A204.1 (cell line): ENCODE results near the gene EDARADD.
A peak's percentile ranks its signal among the peaks of the same experiment; 100 is the strongest.
"Not testable (repeated sequence)": the region's sequence is repeated elsewhere in the genome, so short reads cannot be mapped to it uniquely, and the experiment has no call there.

Source experiments
- FAIRE-seq: peaks from 2 replicates; lab custom pipeline; 2012; peaks lifted over from hg19 to GRCh38; lab: Jason Lieb, UNC

Gene EDARADD

DNA sequence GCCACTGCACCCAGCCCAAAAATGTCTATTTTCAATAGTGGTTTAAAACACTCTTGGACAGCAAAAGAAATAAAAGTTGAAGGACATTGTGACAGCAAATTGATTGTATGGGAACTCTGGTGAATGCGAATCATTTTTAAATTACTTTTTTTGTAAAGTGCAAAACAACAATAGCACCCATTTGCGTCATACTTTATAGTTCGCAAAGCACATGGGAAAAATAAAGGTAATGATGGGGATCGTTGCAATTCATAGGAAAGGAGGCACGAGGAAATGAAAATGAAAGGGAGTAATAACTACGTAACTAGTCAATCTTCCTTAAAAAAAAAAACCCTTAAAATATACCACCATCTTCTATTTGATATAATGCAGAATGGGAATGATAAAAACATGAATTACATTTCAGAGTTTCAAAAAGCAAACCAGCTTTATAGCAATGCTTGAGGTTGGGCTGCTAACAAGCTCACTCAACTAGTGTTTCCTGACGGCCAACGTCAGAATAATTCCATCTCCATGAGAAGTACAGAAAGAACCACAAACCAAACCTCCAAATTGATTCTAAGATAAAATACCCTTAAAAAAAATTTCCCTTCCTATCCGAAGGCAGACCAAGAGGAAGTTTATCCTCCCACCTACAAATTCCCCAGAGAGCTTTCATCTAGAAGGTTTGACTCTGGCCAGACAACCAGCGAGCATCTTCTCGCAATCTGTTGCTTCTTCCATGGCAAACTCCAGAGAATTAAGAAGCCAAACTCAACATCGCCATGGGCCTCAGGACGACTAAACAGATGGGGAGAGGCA is at the start of gene EDARADD:
Gene EDARADD (plus strand): TSS at position 606 of the 801 bp plus-strand sequence. CDS start 159 bp downstream, at position 765.
- FAIRE-seq: no peak

DNA sequence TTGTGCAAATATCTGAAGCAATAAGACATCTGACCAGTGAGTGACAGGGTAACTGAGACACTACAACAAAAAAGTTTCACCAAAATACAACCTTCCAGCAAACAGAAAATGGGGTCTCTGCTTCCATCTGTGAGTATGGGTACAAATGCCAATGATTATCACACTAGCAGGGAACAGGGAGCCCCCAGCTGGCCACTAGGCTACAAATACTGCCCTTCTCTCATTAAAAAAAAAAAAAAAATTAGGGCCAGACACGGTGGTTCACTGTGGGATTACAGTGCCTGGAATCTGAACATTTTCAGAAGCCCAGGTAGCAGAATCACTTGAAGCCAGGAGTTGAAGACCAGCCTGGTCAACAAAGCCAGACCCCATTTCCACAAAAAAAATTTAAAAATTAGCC is 48.4 kb upstream of the EDARADD start:
- no peak for FAIRE-seq

DNA sequence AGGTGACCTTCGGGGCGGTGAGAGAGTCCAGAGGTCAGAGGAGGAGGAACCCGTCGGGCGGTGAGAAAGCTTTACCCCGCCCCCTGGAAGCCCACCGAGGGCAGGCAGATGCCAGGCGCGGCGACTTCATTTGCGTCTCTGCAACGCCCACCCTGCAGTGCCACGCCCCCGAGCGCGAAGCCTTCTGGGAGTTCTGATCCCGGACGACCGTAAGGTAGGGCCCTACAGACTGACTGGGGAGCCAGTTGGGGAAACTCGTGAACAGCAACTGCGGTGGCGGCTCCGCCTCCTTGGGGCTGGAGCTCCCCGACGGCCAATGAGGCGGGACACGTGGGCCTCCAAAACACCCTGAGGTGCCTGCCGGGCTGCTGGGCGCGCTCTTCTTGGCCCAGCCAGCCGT is 46.0 kb upstream of the EDARADD start:
- no peak for FAIRE-seq

DNA sequence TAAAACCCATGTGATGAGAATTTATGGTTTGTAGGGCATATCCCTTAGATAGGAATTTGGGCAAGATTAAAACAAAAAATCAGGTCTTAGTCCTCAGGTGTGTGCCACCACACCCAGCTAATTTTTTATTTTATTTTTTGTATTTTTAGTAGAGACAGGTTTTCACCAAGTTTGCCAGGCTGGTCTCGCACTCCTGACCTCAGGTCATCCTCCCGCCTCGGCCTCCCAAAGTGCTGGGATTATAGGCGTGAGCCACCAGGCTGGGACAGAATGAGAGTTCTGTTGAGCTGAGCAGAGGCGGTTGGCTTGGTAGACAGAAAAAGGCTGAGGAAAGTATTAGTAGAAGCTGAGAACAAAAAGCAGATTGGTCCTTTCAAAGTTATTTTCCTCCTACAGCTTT is 43.8 kb upstream of the EDARADD start:
- no peak for FAIRE-seq

DNA sequence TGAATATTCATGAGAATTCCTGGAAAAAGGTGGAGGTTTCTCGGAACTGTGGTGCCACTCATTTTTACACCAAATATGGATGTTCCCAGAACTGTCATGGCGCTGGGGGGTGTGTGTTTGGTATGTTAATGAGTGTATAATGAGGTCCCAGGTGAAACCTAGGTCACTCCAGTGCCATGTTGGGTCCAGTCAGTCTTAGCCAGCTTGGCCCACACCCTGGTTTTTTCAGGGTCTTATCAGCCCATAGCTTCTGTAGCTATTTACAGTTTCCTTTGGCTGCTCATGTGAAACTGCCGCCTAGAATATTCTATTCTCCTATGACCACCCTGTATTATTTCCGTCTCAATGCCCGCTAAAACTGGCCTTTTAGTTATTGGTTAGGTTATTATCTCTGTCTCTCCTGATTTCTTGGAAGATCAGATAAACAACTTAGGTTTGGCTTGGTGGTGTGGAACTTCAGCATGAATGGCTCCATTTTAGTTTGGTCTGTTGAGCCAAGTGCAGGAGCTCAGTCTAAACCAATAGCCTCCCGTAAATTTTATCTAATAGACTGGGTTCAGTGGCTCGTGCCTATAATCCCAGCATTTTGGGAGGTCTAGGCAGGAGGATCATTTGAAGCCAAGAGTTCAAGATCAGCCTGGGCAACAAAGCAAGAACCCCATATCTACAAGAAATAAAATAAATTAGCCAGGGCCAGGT is 42.1 kb upstream of the EDARADD start:
- no peak for FAIRE-seq

DNA sequence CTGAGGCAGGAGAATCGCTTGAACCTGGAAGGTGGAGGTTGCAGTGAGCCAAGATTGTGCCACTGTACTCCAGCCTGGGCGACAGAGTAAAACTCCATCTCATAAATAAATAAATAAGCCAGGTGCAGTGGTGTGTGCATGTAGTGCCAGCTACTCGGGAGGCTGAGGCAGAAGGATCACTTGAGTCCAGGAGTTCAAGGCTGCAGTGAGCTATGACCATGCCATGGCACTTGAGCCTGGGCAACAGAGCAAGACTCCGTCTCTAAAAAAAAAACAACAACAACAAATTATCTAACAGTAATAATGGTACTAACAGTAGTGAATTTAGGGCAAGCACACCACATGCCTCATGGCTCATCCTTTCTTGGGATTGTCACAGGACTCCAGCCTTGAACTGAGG is 41.3 kb upstream of the EDARADD start:
- FAIRE-seq: not testable (repeated sequence)

DNA sequence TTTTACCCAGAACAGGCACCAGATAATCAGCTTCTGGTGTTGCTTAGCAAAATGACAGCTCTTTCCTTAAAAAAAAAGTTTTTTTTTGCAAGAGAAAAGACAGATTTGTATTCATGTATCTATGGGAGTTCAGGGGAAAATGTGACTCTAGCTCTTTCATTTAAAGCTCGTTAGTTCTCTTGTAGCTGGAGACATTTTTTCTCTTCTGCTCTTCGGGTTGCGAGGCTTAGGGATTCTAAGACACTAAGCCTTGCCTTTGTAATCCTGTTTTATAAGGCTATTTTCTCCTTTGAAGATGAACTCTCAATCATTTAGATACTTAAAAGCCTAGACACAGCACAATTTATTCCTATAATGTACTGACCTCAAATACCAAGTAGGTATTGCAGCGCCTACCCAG is 40.3 kb upstream of the EDARADD start:
- no peak for FAIRE-seq

DNA sequence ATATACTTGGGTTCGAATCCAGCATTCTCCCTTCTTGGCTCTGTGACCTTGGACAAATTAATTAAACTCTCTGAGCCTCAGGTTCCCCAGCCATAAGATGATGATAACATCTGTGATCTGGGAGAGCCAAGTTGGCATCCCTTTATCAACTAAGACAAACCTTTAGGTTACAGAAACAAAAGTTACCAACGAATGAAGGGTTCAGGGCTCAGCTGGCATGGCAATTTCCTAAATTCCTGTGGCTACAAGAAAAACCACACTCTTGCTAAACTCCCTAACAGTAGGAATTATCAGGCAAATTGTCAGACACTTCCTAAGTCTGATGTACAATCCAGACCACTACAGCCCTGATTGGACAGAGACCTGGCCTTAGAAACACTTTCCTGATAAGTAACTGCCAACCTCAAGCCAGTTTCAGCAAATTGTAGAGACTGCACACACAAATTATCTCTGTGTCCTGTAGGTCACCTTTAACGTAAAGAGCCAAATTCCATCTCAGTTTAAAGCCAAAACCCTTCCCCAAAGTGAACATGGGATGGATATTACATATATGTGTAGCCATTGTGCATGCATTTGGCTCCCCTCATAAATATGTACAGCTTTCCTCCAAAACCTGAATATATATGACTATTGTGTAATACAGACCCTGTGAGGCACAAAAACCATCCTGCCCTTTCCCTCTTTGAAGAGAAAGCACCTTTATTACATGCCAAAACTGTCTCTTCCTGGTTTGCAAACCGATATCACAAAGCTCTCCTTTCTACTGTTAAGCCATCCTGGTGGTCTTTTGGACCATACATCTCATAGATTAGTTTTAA is 39.5 kb upstream of the EDARADD start:
- no peak for FAIRE-seq

DNA sequence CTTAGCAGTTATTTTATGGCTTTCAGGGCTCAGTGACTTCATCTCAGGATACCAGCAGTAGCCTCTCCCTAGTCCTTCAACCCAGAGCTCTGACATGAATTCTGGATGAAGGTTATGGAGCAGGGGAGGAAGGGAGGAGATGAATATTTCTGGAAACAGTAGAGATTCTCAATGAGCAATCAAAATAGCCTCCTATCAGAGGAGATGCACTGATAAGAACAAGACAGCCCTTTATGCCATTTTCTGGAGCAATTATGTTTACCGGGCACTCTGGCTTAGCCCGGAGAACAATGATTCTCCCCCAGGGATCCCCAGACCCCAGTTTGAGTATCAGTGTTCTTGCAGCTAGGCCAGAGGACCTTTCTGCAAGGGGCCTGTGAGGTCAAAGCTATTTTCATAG is 37.9 kb upstream of the EDARADD start:
- no peak for FAIRE-seq

DNA sequence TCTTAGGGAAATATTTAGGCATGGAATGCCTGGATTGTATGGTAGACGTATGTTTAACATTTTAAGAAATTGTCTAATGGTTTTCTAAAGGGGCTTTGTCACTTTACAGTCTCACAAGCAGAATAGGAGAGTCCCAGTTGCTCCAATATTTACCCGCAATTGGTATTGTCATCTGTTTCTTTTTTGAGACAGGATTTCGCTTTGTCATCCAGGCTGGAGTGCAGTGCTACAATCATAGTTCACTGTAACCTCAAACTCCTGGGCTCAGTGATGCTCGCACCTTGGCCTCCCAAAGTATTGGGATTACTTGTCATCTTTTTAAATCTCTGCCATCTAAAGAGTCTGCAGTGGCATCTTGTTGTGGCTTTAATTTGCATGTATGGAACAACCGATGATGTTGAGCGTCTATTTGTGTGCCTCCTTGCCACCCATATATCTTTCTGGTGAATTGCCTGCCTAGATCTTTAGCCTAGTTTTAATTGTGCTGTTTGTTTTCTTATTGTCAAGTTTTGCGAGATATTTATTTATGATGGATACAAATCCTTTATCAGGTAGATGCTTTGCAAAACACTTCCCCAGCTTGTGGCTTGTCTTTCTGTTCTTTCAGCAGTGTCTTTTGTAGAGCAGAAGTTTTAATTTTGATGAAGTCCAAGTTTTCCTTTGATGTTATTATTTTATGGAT is 32.0 kb upstream of the EDARADD start:
- no peak for FAIRE-seq

DNA sequence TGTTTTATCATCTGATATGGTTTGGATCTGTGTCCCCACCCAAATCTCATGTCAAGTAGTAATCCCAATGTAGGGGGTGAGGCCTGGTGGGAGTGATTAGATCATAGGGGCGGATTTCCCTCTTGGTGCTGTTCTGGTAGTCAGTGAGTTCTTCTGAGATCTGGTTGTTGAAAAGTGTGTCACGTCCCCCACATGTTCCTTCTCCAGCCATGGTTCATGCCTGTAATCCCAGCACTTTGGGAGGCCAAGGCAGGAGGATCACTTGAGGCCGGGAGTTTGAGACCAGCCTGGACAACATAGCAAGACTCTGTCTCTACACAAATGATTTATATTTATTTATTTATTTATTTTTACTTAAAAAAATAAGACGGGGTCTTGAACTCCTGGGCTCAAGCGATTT is 30.8 kb upstream of the EDARADD start:
- no peak for FAIRE-seq

DNA sequence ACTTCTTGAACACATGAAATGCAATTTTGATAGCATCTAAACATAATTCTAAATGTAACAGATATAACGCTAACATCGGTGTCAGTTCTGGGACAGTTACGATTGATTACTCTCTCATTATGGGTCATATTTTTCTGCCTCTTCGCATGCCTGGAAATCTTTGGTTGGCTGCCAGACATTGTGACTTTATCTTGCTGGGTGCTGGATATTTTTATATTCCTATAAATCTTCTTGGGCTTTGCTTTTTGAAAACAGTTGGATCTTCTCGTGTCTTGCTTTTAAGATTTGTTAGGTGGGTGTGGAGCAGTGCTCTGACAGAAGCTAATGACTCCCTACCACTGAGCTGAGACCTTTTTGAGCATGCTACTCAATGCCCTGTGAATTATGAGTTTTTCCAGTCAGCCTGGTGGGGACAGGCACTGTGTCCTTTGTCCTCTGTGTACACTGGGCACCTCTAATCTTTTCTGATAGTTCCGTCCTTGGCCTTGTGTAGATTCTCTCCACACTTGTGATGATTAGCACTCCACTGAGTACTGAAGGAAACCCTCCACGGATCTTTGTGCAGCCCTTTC is 28.0 kb upstream of the EDARADD start:
- no peak for FAIRE-seq

DNA sequence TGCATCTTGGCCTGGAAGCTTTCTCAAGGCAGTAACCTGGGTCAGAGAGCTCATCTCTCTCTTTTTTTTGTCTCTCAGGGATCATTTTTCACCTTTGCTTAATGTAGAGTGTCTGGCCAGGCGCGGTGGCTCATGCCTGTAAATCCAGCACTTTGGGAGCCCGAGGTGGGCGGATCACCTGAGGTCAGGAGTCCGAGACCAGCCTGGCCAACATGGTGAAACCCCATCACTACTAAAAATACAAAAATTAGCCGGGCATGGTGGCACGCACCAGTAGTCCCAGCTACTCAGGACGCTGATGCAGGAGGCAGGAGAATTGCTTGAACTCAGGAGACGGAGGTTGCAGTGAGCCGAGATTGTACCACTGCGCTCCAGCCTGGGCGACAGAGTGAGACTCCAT is 27.4 kb upstream of the EDARADD start:
- FAIRE-seq: not testable (repeated sequence)

DNA sequence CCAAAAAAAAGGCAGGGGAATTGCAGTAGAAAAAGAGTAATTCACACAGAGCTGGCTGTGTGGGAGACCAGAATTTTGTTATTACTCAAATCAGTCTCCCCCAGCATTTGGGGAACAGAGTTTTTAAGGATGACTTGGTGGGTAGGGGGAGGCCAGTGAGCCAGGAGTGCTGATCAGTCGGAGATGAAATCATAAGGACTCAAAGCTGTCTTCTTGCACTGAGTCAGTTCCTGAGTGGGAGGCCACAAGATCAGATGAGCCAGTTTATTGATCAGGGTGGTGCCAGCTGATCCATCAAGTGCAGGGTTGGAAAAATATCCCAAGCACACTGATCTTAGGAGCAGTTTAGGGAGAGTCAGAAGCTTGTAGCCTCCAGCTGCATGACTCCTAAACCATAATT is 23.7 kb upstream of the EDARADD start:
- no peak for FAIRE-seq

DNA sequence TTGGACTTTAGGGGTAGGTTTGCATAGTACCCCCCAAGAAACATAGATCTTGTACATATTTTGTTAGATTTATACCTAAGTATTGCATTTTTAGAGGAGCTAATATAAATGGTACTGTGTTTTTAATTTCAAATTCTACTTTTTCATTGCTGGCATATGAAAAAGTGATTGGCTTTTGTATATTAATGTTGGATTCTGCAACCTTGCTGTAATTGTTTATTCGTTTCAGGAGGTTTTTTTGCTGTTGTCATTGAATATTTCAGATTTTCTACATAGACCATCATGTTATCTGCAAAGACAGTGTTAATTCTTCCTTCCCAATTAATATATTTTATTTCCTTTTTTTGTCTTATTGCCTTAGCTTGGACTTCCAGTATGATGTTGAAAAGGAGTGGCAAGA is 23.0 kb upstream of the EDARADD start:
- FAIRE-seq: peak; percentile 40

DNA sequence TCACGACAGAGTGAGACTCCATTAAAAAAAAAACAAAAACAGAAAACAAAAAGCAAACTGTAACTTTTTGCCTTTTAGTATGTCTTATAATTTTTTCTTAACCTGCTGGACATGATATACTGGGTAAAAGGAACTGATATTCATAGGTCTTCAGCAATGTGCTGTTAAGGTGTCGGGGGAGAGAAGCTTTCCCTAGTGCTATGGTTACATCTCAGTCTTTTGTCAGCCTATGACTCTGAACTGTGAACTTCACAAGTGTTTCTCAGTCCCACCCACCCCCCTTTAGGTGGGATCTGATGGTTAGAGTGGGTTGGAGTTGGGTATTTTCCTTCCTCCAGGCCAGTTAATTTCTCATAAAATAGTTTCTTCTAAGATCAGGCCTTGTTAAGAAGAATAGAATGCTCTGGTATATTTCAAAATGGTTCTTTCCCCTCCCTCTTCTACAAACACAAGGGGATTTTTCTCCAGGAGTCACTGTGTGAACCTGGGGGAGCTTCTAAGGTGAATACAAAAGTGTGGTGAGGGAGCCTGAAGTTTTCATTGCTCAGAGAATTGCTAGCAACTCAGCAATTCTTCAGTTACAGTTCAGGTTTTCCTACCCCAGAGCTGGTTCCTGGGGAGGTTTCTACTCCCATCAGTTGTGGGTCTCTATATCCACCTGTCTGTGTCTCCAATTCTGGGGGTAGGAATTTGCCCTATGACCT is 16.1 kb upstream of the EDARADD start:
- FAIRE-seq: no peak

DNA sequence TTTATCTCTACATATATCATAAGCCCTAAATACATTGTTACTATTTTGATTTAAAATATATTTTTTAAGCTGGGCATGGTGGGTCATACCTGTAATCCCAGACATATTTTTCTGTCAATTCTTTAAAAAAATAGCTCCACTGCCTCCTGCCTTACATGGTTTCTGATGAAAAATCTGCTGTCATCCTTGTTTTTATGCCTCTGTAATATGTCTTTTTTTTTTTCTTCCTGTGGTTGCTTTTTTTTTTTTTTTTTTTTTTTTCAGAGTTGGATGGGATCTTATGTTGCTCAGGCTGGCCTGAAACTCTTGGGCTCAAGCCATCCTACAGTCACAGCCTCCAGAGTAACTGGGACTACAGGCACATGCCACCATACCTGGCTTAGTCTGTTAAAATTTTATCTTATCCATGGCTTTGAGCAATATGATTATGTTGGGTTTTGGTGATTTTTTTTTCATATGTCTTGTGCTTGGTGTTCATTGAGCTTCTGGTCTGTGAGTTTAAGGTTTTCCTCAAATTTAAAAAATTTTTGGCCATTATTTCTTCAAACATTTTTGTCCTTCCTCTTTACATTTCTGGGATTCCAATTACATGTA is 12.4 kb upstream of the EDARADD start:
- FAIRE-seq: no peak

DNA sequence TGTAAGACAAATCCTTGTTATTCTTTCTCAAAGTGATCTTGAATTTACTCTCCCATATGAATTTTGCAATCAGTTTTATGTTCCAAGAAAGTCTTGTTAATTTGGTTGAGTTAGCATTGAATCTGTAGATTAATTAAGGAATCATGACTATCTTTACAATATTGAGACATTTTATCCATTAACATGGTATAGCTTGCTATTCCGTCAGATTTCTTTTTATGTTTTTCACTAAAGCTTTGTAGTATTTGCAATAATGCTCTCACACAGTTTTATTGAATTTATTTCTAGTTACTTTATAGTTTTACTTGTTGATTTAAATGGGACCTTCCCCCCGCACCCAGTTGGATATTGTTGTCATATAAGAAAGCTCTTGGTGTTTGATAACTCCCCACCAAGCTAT is 5.8 kb upstream of the EDARADD start:
- no peak for FAIRE-seq

DNA sequence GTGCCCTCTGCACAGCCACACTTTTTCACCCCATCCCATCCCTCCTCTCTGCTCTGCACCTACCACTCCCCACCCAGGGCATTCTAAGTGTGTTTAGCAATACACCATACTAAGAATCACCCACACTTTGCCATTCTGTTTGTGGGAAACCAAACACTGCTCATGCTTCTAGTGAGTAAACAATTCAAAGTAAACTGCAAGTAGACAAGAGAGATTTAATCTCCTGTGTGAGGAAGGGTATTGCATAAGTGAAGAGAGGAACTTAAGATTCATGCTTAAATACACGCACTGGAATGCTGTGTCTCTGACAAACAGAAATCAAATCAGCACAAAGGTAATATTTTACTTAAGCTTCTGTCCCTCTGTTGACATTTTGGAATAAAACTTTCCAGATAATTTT is 4.8 kb upstream of the EDARADD start:
- FAIRE-seq: no peak

DNA sequence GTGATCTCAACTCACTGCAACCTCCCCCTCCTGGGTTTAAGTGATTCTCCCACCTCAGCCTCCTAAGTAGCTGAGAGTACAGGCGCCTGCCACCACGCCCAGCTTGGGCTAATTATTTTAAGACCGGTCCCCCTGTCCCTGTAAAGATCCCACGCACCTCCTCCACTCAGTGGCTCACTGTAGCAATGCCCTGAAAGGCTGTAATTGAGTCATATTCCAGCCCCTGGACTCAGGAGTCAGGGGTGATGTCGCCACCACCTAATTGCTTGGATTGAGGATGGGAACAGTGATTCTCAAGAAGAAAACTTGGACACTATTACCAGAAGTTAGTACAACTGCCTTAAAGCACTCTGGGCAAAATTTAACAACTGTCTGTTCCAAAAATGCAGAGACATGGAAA is 3.1 kb upstream of the EDARADD start:
- FAIRE-seq: no peak

DNA sequence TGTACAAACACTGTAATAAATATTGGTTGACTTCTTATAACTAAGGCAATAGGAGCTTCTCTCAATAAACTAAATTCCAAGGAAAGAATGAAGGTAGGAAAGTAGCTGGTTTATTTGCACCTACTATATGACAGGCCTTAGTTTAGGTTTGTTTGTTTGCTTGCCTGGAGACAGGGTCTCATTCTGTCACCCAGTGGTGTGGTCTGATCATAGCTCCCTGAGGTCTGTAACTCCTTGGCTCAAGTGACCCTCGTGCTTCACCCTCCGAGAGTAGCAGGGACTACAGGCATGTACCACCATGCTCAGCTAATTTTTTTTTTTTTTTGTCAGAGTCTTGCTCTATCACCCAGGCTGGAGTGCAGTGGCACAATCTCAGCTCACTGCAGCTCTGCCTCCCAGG is 1.9 kb upstream of the EDARADD start:
- no peak for FAIRE-seq
